DMS53 treated with DMSO at 0.1 percent for 48 hours (cell line): ENCODE data around the gene NPEPPS.

Experiments
- DNase-seq: peaks from one replicate; lab custom pipeline; 2025; ENCODE audit not compliant: unreplicated experiment; lab: John Stamatoyannopoulos, UW

NPEPPS gene

DNA sequence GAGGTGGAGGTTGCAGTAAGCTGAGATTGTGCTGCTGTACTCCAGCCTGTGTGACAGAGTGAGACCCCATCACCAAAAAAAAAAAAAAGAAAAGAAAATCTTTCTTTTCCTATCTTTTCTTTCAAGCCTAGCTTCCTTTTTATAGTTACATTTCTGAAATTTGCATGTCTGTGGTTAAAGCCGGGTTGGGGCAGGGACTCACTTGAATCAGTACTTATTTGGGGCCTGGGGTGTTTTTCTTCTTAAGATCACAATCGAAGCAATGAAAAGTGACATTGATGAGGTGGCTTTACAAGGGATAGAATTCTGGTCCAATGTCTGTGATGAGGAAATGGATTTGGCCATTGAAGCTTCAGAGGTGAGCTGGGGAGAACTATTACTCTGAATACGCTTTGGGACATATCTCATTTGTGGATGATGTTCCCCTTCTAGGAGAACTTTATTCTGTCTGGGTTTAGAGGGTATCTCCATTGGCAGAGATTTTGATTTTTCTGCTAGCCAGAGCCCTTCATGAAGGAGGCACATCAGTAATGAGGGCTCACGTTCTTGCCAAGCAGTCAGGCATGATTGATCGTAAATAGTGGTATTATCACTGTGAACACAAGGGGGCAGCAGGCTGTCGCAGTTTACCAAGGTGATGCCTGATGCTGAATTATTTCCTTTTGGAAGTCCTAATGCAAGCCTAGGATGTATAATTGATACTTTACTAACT, 133.2 kb downstream of the NPEPPS start:
- peak; percentile 66 for DNase-seq

DNA sequence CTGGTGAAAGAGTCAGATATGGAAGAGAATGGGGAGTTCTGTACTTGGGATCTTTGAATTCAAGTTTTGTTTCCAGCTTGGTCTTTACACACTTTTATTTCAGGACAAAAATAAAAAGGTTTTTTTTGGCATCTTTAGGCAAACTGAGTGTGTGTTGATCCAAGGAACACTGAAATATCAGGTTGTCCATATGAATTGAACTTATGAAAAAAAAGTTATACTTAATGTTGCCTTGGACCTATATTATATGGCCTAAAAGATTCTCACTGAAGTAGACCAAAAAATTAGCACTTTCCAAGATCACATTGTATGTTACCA, 133.7 kb downstream of the NPEPPS start:
- no peak for DNase-seq

DNA sequence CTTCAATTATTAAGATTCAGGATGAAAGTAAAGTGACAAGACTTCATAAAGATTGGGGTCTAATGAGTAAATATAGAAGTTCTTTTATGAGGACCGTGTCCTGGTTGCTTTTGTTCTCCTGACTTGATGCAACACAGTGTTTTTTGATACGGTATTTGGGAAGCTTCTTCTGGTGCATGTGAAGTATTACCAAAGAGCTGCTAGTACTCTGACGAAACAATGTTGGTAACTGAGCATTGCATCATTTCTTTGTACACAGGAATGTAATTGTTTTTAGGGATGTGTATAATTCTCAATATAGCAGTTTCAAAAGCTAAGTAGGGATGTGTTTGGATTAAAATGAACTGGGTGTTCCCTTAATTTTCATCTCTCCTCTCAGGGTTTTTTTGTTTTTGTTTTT, 134.7 kb downstream of the NPEPPS start:
- no peak for DNase-seq

DNA sequence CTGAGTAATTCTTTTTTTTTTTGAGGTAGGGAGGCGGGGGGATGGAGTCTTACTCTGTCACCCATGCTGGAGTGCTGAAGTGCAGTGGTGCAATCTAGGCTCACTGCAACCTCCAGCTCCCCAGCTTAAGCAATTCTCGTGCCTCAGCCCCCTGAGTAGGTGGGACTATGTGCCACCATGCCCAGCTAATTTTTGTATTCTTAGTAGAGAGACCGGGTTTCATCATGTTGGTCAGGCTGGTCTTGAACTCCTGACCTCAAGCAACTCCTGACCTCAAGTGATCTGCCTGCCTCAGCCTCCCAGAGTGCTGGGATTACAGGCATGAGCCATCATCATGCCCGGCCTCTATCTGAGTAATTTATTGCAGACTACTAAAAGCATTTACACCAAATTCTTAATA, 138.2 kb downstream of the NPEPPS start:
- DNase-seq = no peak

DNA sequence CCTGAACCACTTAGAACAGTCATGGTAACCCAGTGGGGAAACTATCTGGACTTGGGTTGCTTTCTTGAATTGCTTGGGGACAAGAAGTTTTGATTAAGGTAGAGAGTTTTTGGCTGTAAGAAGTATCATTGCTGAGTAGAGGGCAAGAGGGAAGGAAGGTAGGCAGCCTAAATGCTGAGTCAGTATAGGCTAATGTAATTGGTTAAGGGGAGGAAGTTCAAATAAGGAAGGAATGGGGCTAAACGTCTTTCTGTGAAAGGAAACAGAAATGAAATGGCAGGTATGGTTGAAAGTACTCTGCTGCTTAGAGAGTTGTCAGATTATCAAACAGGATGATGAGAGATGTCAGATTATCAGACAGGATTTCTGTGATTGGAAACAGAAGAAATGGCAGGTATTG, 139.2 kb downstream of the NPEPPS start:
- DNase-seq = no peak
